ENCODE data around the gene MGARP.
A peak's percentile ranks its signal among the peaks of the same experiment; 100 is the strongest.

The MGARP gene

GRCh38 chr4:139286186-139286698 lies 6.2 kb upstream of the MGARP start:
- H3K4me3 ChIP-seq (ENCODE audit: low read depth, low read length): no peak overlapping the region
- TF ChIP-seq CTCF (IDR thresholded peaks at IDR 0.05; ENCODE audit: low read depth, low read length): no peak

GRCh38 chr4:139282721-139283075 lies 2.7 kb upstream of the MGARP start:
- H3K4me3 ChIP-seq (ENCODE audit: low read depth, low read length): no peak overlapping the region
- no peak for TF ChIP-seq CTCF (IDR thresholded peaks at IDR 0.05; ENCODE audit: low read depth, low read length)

- H3K4me3 ChIP-seq (ENCODE audit: low read depth, low read length): no peak overlapping the region
- no peak for TF ChIP-seq CTCF (IDR thresholded peaks at IDR 0.05; ENCODE audit: low read depth, low read length)
These were observed 2.2 kb upstream of the MGARP start for GRCh38 chr4:139282065-139282720.

GRCh38 chr4:139278912-139279759 lies 889 bp downstream of the MGARP start:
- peak overlapping the region; percentile 58 for H3K4me3 ChIP-seq (ENCODE audit: low read depth, low read length)
- TF ChIP-seq CTCF (IDR thresholded peaks at IDR 0.05; ENCODE audit: low read depth, low read length): no peak

GRCh38 chr4:139278485-139278884 lies 1.5 kb downstream of the MGARP start:
- no peak overlapping the region for H3K4me3 ChIP-seq (ENCODE audit: low read depth, low read length)
- TF ChIP-seq CTCF (IDR thresholded peaks at IDR 0.05; ENCODE audit: low read depth, low read length): no peak

GRCh38 chr4:139275281-139275735 lies 4.7 kb downstream of the MGARP start:
- TF ChIP-seq CTCF (IDR thresholded peaks at IDR 0.05; ENCODE audit: low read depth, low read length): no peak
- H3K4me3 ChIP-seq (ENCODE audit: low read depth, low read length): no peak overlapping the region

GRCh38 chr4:139274790-139275189 lies 5.2 kb downstream of the MGARP start:
- TF ChIP-seq CTCF (IDR thresholded peaks at IDR 0.05; ENCODE audit: low read depth, low read length): no peak
- H3K4me3 ChIP-seq (ENCODE audit: low read depth, low read length): no peak overlapping the region

Measured in WI38 (cell line).